Mucosa of descending colon (tissue), 3 donors: Measurements from ENCODE around the gene RNASE12. TPM values are rescaled to one million over a fixed set of nuclear protein-coding genes. Genes with fewer than 3 reads are reported as not detected.
"Not testable (repeated sequence)": the region's sequence is repeated elsewhere in the genome, so short reads cannot be mapped to it uniquely, and the experiment has no call there.

Experiments
- ATAC-seq: fragments of 200-7000 bp; cut with Tn5 transposase; one replicate; pipeline ENCODE4 v1.9.1; 2020; ENCODE audit warnings: mild to moderate bottlenecking, moderate library complexity
- DNase-seq, 3 donors: peaks; one replicate each; pipeline ENCODE4 v3.0.0-alpha.2; 2020
- H3K36me3 ChIP-seq: fragments of 200-600 bp; one replicate; pipeline ENCODE4 v1.8.0; 2021; ENCODE audit warnings: low read depth, mild to moderate bottlenecking
- H3K4me1 ChIP-seq: fragments of 200-600 bp; one replicate; pipeline ENCODE4 v1.8.0; 2021; ENCODE audit warnings: low read depth, mild to moderate bottlenecking
- H3K4me3 ChIP-seq: fragments of 200-600 bp; one replicate; pipeline ENCODE4 v1.8.0; 2021; ENCODE audit warnings: mild to moderate bottlenecking
- H3K9me3 ChIP-seq: fragments of 200-600 bp; one replicate; pipeline ENCODE4 v1.8.0; 2021; ENCODE audit warnings: mild to moderate bottlenecking
- CTCF ChIP-seq: fragments of 200-600 bp; IDR thresholded peaks from one replicate; pipeline ENCODE4 v1.8.0; 2022; ENCODE audit warnings: antibody characterized with exemption, mild to moderate bottlenecking
- intact Hi-C, 2 donors: fragments of 100-400 bp; cut with DNase I in 1 of 2; cut with micrococcal nuclease in 1 of 2; formaldehyde crosslinking; loops; one replicate each; pipeline versions ENCODE4 v1.11.0 to v1.11.1; 2022; cut with DNase I, micrococcal nuclease
- total RNA-seq, 3 donors: library from RNA; stranded (reverse); fragmentation: NEBNext Ultra II Directional in 2 of 3; extraction: Animal tissue kit (Norgen Biotek cat#: 25700) in 2 of 3; gene quantifications; one replicate each; pipeline versions ENCODE4 v1.2.1 to v1.2.4, GENCODE V29; 2021 to 2023
- donor health status: DM: no; HTN: no; CAD: no; lungs with moderate emphysema.
- donor health status: DM: no; HTN: no; CAD: no.
- donor health status: DM: no; HTN: yes; CAD: no.

Gene RNASE12
- total RNA-seq, 3 donors from 2014 or later, result not detected

- intact Hi-C loops, result no loop called here
These were observed 10.9 kb downstream of the RNASE12 start for GRCh38 chr14:20580242-20580641.

GRCh38 chr14:20578784-20579502, 12.2 kb downstream of the RNASE12 start:
- Histone ChIP-seq H3K4me1 (no peaks in the 10 kb centered on the region), H3K9me3 (no peaks in the 10 kb centered on the region), H3K4me3 (no peak overlapping the region), H3K36me3 (no peaks in the 10 kb centered on the region)
- DNase-seq (no peak), ATAC-seq (no peak)
- TF ChIP-seq CTCF, result no peak
- intact Hi-C loops, result no loop called here

More at GRCh38 chr14:20580242-20580641, 10.9 kb downstream of the RNASE12 start:
- no peaks in the 10 kb centered on the region for H3K9me3 ChIP-seq
- H3K36me3 ChIP-seq, result no peaks in the 10 kb centered on the region
- no peak overlapping the region for H3K4me3 ChIP-seq
- no peaks in the 10 kb centered on the region for H3K4me1 ChIP-seq
- DNase-seq (no peak), ATAC-seq (no peak)
- no peak for TF ChIP-seq CTCF

GRCh38 chr14:20578325-20578724, 12.9 kb downstream of the RNASE12 start:
- DNase-seq, result no peak
- Histone ChIP-seq H3K36me3 (no peaks in the 10 kb centered on the region), H3K4me3 (no peak overlapping the region), H3K9me3 (no peaks in the 10 kb centered on the region), H3K4me1 (no peaks in the 10 kb centered on the region)
- no peak for ATAC-seq
- TF ChIP-seq CTCF, result no peak
- intact Hi-C loops, result no loop called here

GRCh38 chr14:20572382-20572990, 18.7 kb downstream of the RNASE12 start:
- H3K4me1 ChIP-seq, ATAC-seq, H3K4me3 ChIP-seq, H3K36me3 ChIP-seq, intact Hi-C loops, DNase-seq, H3K9me3 ChIP-seq: not testable (repeated sequence)

- DNase-seq, ATAC-seq, H3K36me3 ChIP-seq, intact Hi-C loops, H3K4me1 ChIP-seq, H3K4me3 ChIP-seq, H3K9me3 ChIP-seq: not testable (repeated sequence)
These were observed 20.5 kb downstream of the RNASE12 start for GRCh38 chr14:20570720-20571119.

GRCh38 chr14:20569865-20570264, 21.3 kb downstream of the RNASE12 start:
- DNase-seq, H3K36me3 ChIP-seq, intact Hi-C loops, ATAC-seq, H3K4me1 ChIP-seq, H3K4me3 ChIP-seq, H3K9me3 ChIP-seq: not testable (repeated sequence)

- DNase-seq, result no peak
- ATAC-seq, result no peak
These were observed 22.1 kb downstream of the RNASE12 start for GRCh38 chr14:20569066-20569465.

More at GRCh38 chr14:20569066-20569465, 22.1 kb downstream of the RNASE12 start:
- H3K4me3 ChIP-seq, result no peak overlapping the region
- peaks cover 8% of the 10 kb centered on the region for H3K9me3 ChIP-seq
- no peaks in the 10 kb centered on the region for H3K36me3 ChIP-seq
- no peaks in the 10 kb centered on the region for H3K4me1 ChIP-seq
- no peak for TF ChIP-seq CTCF
- intact Hi-C loops, result no loop called here
